GM19025 (cell line): Measurements from ENCODE around the gene NRL.

Experiments used
- ATAC-seq: cut with Tn5 transposase; IDR thresholded peaks from one replicate; pipeline ENCODE4 v1.9.1; 2021; ENCODE audit warnings: mild to moderate bottlenecking, low read depth, moderate library complexity; ENCODE audit not compliant: unreplicated experiment

The NRL gene

GRCh38 chr14:24068711-24069410 lies 45.9 kb downstream of the NRL start:
- no peak for ATAC-seq

GRCh38 chr14:24067133-24068082 lies 47.3 kb downstream of the NRL start:
- ATAC-seq: no peak

GRCh38 chr14:24066496-24067132 lies 48.1 kb downstream of the NRL start:
- no peak for ATAC-seq

- no peak for ATAC-seq
Observed at GRCh38 chr14:24065408-24065807, 49.3 kb downstream of the NRL start.

- no peak for ATAC-seq
Observed at GRCh38 chr14:24064856-24065255, 49.9 kb downstream of the NRL start.

- no peak for ATAC-seq
Observed at GRCh38 chr14:24064091-24064795, 50.5 kb downstream of the NRL start.

- no peak for ATAC-seq
Observed at GRCh38 chr14:24063263-24063836, 51.4 kb downstream of the NRL start.

GRCh38 chr14:24062216-24062980 lies 52.4 kb downstream of the NRL start:
- no peak for ATAC-seq

- ATAC-seq: no peak
Observed at GRCh38 chr14:24060984-24061913, 53.5 kb downstream of the NRL start.

GRCh38 chr14:24060443-24060842 lies 54.3 kb downstream of the NRL start:
- no peak for ATAC-seq

- no peak for ATAC-seq
Observed at GRCh38 chr14:24059841-24060388, 54.8 kb downstream of the NRL start.

- no peak for ATAC-seq
Observed at GRCh38 chr14:24058951-24059475, 55.7 kb downstream of the NRL start.

- peak; percentile 57 for ATAC-seq
Observed at GRCh38 chr14:24058260-24058950, 56.3 kb downstream of the NRL start.

GRCh38 chr14:24057867-24058259 lies 56.9 kb downstream of the NRL start:
- no peak for ATAC-seq

- no peak for ATAC-seq
Observed at GRCh38 chr14:24057271-24057670, 57.5 kb downstream of the NRL start.

GRCh38 chr14:24056800-24057184 lies 58.0 kb downstream of the NRL start:
- ATAC-seq: no peak
